NCI-H146 (cell line): ENCODE results near the gene MTERF4.

Experiments used
- DNase-seq: peaks from one replicate; lab custom pipeline; 2025; lab: John Stamatoyannopoulos, UW

MTERF4 gene

DNA sequence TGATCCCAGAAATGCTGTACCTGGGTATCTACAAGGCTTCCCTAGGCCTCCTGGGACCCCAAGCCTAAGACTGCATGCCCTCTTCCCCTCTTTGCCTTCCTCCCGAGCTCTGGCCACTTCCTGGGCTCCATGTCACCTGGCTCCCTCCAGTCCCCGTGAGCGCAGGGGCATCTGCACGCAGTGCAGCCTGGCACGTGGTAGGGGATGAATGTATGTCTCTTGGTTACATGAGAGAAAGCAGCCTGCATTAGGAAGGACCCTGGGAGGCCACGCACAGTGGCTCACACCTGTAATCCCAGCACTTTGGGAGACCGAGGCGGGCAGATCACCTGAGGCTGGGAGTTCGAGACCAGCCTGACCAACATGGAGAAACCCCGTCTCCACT is 31.3 kb upstream of the MTERF4 start:
- no peak for DNase-seq

DNA sequence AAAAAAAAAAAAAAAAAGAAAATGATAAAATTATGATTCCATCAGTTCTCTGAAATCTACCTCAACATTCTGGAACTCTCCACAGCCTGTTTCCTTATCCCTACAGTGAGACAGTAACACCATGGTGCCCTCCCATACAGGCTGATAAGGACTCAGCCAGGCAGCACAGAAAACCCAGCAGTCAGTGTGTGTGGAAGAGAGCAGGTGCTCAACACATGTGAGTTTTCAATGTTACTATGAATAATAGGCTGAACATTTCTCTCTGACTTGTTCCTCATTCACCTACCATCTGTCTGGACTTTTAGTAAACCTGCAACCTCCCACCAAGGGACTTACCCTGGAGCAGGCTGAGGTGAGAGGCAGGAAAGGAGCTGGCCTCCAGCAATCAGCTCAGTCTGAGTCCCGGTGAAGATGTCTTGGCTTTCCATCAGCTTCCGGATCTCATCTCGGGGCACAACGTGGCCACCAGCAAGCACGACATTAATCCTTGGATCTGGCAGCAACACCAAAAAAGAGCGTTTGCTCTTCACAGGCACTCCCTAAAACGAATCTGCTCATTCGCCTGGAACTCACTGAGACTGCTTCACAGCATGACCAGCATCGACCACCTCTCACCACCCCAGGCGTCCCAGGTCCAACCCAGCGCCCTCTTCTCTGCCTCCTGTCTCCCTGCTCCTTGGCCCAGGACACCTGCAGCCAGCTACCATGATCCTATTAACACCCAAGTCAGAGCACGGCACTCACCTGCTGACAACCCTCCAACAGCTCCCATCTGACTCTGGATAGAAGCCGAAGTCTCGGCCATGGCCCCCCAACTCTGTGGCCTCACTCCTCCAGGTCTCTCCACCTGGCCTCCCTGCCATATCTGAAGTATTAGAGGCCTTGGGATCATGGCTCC is 30.7 kb upstream of the MTERF4 start:
- DNase-seq, result no peak

DNA sequence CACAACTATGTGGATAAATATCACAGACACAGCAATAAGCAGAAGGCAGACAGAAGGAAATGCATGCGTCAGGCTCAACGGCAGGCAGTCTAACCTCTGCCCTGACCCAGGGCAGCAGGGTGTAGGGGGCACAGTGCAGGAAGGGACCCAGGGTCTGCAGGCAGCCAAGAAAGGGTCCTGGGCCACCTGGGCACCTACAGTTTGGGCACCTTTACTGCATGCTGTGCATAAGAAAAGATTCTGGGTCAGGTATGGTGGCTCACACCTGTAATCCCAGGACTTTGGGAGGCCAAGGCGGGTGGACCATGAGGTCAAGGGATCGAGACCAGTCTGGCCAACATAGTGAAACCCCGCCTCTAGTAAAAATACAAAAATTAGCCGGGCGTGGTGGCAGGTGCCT is 29.4 kb upstream of the MTERF4 start:
- DNase-seq, result no peak

DNA sequence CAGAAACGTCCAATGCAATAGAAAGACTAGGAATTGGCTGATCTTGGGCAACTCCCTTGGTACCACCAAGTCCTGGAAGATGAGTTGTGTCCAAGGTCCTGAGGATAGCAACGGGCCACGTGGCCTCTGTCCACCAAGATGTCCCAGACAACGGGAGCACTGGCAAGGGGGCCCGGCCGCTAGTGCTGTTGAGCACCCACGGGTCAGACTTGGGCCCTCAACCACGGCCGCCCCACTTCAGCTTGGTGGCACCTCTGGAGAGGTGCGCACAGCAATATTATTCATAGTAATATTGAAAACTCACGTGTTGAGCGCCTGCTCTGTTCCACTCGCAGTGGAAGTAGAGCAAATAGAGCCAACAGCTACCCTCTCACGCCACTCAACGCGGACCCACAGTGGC is 28.2 kb upstream of the MTERF4 start:
- no peak for DNase-seq

DNA sequence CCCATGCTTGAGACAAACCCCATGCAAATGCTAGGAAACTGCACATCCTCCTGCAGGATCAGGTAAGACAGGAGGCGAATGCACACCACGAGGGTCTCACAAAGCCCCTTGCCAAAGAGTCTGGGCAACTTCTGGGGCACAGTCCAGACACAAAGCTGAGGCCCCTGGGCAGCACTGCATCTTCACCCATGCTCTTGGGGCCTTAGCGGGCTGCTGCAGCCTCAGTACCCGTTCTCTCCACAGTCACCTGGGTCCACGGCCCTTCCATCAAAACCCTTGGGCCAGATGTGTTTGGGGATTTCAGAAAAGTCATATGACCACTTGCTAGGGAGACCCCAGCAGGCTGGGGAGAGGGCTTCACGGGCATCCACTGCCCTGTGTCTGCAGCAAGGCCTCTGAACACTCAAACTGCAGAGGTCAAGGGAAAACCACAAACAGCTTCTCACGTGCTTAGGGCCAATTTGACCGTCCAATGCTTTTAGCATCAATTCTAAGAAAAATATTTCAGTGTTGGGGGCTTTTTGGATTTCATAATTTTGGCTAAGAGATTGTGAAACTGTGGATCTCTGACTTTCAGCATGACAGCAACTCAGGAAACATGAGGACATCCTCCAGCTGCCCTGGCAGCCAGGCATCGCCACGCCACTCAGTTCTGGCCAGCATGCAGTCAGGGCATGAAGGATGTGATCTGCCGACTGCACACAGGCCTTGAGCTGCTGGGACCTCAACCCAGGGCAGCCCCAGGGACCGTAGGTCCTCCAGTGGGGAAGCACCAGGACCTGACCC is 27.2 kb upstream of the MTERF4 start:
- DNase-seq, result no peak

DNA sequence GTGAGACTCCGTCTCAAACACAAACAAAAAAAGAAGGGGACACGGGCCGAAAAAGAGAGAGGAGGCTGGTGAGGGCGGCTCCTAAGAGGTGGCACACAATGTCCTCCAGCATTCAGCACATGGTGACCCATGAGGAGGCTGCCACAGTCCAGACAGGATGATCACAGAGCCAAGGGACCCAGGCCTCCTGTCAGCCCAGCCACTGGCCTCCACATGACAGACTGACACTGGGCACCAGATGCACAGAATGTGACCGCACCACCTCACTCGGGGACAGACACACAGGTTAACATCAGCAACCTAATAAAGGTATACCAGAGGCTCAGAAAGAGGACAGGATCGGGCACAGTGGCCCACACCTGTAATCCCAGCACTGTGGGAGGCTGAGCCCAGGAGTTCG is 26.2 kb upstream of the MTERF4 start:
- DNase-seq, result no peak

DNA sequence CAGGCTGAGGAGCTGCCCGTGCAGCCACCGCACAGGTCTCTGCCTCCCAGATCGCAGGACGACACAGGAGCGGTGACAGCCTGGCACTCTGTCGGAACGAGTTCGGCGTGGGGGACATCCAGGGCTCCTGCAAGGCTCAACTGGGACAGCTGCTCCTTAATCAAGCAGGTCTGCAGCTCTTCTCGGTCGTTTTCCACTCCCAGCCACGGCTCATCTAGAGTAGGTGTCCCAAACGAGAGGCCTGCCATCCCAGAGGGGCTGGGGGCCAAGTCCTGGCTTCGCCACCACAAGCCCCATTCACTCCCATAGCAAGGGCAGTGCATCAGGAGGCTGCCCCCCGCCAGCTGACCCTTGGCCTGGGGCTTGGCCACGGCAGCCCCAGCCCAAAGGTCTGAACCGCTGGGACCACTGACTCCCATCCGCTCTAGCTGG is 24.7 kb upstream of the MTERF4 start:
- no peak for DNase-seq

DNA sequence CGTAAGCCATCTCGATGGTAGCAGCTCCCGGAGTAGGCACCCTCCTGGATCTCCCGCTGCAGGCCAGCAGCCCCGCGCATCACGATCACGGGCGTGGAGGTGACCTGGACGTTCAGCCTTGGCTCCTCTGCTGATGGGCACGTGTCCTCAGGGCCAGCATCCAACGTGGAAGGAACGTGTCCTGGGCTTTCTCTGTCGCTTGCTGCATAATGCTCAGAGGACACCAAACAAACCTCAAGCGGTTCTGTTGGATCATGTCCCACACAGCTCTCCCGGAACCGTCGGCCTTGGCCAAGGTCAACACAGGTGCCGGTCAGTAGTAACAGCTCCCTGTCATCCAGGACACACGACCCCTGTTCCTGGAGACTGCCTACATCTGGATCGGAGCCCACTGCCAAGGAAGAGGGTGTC is 24.1 kb upstream of the MTERF4 start:
- DNase-seq, result no peak

DNA sequence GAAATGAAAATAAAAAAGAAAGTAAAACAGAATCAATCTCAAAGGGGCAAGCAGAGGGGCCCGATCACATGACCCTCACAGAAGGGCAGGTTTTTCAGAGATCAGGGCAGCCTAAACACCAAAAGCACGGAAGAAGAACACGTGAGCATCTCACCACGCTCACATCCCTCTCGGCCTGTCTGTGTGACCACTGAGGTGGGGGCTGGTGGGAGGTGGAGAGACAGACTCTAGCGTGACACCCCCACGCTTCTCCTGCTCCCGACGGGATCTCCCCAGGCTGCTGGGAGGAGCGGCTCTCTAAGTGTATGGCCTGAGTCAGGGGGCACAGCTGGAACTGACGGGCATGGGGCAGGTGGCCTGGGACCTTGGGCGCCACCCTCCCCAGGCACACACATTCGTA is 23.5 kb upstream of the MTERF4 start:
- DNase-seq, result no peak

DNA sequence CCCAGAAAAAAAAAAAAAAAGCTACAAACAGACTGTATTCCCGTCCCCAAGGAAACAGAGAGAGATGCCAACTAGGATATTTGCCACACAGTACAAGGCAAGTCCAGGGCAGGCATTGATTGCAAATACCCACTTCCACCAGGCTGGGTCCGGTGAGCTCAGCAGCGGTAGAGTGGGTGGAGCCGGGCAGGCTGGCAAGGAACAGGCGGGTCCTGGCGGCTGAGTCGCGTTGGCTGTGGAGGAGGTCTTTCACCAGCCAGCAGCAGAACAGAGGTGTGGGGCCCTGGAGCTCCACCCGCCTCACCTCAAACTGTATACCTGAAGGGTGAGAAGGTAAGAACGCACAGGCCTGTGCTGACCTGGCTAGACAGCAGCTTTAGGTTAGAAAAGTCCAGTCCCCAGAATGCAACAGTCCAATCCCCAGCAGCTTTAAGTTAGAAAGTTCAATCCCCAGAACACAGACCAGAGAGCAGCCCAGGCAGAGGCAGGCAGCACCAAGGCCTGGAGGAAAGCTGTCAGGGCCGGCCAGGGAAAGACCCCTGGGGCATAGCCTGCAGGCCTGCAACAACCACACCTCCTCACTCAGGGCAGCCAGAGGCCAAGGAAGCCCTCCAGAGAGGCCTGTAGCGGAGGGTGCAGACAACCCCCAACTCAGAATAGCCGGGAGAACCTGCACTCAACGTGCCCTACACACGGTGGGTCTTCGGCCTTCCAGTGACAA is 21.9 kb upstream of the MTERF4 start:
- DNase-seq, result no peak

DNA sequence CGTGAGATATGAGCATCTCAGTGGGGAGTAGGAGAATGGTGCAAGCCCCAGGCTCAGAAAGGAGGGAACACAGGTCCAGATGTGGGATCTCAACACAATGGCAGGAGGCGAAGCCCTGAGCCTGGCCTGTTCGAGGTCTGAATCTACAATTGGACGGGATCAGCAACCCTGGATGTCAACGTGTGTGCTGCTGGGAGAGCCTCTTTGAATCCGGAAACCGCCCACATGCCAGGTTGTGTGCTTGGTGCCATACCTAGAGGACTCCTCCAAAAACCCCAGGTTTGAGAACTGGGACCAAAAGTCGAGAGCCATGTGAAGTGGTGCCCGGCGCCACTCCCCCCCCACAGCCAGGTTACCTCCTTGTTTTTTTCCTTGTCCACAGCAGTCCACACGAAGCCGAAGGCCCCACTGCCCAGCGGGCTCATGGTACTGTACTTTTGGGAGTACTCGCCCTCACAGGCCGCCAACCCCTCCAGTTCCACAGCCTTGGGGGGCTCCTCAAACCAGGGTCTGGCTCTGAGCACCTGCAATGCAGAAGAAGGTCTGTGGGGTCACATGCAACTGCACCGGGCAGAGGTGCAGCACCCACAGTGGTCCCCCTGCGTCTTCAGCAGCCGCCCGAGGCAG is 20.4 kb upstream of the MTERF4 start:
- DNase-seq, result no peak

DNA sequence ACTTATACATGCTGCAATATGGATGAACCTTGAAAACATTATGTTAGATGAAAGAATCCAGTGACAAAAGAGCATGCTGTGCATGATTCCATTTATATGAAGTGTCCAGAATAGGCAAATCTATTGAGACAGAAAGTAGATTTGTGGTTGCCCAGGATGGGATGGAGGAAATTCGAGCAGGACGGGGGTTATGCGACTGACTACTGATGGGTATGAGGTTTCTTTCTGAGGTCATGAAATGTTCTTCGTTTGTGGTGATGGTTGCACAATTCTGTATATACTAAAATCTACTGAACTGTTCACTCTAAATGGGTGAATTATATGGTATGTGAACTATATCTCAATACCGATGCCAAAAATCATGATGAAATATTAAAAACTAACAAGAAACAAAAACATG is 18.9 kb upstream of the MTERF4 start:
- DNase-seq, result no peak

DNA sequence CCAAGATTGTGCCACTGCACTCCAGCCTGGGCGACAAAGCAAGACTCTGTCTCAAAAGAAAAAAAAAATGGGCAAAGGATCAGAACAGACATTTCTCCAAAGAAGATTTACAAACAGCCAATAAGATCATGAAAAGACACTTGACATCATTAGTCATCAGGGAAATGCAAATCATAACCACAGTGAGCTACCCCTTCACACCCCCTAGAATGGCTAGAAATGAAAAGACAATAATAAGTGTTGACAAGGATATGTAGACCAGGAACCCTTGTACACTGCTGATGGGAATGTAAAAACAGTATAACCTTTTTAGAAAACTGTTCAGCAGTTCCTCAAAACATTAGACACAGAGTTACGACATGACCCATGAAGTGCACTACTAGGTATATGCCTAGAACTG is 18.4 kb upstream of the MTERF4 start:
- DNase-seq, result no peak

DNA sequence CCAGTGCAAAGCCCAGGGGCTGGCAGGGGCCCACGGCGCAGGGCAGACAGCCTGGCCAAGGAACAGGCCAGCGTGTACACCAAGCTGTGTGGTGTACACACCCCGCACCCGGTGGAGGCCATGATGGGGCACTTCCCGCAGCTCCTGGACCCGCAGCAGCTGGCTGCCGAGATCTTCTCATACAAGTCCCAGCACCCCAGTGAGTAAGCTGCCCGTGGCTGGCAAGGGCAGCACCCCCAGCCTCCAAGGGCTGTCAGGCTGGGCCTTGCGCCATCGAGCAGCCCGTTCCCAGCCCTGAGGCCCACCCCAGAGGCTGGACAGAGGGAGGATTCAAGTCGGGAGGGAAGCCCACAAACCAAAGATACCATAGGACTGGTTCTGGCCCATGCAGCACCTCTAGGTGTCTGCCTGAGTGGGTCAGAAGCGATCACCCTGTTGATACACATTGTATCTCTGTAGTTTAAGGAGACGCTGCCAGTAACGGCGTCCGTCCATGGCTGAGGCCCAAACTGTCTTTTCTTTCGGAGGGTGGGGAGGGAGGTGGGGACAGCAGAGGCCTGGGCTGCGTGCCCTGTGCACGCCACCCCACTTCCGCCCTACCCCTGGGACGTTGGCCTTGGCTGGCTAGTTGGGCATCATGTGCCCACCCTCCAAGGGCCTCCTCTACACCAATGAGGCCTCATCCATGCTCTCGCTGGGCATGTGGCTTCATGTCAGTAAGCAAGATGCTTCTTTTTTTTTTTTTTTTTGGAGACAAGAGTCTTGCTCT is 16.8 kb upstream of the MTERF4 start:
- DNase-seq, result no peak

DNA sequence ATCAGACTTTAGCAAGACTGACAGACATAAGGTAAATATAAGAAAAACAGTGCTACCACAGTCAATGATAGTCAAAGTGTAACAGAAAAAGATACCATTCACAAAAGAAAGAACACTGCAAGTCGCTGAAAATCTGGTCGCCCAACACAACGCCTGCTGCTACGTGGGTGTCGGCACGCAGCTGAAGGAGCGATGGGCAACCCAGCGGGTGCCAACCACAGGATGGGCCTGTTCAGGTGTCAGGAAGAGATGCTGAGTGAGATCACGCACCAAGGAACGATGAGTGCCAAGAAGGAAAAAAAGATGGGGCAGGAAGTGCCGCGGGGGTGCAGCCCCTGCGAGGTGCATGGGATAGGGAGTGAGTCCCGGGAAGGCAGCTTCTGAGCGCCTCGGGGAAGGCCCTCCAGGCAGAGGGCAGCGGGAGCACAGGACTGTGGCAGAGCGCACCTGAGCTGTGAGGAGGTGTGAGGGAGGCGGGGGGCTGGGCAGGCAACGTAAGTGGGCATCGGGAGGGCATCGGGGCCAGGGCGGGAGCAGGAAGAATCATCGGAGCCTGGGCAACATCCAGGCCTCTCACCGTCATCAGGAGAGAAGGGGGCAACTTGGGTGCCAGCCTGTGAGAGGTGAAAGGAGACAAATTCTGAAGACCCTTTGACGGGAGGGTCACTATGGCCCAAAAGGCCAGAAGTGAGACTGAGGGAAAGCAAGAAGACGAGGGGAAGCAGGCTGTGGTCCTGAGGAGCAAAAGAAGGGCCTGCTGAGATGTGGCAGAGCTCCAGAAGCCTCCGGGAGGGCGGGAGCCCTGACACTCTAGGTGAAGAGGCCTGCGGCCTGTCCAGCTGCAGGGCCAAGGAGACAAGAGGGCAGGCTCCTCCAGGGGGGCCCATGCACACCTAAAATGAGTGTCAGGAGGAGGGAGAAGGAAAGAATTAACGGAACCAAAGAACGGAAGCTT is 14.8 kb upstream of the MTERF4 start:
- DNase-seq, result no peak

DNA sequence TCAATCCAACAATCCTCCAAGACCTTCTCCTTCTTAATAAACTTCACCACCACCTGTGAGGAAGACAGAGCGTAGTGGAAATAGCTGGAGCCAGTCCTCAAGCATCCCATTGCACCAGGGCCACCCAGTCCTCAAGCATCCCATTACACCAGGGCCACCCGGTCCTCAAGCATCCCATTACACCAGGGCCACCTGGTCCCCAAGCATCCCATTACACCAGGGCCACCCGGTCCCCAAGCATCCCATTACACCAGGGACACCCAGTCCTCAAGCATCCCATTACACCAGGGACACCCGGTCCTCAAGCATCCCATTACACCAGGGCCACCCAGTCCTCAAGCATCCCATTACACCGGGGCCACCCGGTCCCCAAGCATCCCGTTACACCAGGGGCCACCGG is 13.3 kb upstream of the MTERF4 start:
- DNase-seq, result no peak

DNA sequence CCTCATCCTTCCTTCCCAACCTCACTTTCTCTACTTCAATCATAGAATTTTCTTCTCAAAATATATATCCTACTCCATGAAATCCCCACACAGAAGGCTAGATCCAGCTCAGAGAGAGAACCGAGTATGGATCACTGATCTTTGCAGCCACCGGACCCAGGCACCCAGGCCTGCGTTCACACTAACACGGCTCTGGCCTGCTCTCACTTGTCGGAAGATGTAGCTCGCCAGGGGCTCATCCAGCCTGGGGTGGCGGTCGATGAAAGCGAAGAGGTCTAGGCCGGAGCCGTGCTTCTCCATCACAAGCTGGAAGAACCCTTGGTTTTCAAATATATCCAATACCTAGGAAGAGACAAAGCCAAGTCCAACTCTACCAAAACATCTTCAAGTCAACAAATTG is 12.7 kb upstream of the MTERF4 start:
- no peak for DNase-seq

DNA sequence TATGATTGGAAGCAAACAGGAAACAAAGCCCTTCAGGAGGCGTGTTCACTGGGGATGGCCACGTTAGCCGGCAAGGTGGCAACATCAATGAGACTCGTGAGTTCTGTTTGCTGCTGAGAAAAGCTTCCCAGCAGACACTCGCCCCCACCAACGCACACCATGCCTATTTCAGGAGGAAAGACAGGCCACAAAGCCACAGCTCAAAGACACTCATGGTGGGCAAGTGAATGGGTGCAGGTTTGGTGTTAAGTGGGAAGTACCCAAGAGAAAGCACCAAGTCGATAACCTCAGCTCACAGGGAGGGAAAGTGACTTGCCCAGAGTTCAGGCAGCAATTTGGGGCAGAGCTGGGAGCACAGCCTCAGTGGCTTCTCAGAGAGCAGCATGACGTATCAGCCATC is 10.5 kb upstream of the MTERF4 start:
- DNase-seq, result no peak

DNA sequence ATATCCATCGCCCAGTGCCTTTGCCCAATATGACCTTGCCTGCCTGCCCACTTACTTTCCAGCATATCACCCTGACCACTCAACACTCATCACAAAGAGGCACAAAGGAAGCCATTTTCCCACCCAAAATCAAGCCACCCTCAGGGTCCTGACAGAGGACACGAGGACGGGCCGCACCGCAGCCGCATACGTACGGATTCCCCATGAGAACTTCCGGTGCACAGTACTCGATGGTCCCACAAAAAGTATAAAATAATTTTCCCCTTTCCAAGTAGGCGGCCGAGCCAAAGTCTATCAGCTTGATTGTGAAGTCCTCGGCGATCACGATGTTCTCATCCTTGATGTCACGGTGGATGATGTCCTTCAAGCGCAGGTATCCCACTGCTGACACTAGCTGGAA is 10.0 kb upstream of the MTERF4 start:
- DNase-seq, result no peak

DNA sequence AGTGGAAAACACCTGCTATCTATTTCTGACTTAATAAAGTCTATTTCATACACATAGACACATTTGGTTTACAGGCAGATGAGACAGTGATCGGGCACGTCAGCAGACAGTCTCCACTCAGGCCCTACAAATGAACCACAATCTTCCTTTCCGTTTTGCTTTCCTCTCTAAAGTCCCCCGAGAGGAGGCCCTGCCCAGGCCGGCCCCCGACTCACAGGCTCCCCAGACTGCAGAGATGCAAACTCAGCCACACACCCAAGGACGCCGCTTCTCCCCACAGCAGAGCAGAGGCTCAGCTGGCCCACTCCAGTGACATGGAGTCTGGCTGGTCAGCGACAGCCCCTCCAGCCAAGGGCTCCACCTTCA is 9.3 kb upstream of the MTERF4 start:
- no peak for DNase-seq
